Panc1 (cell line): Measurements from ENCODE around the gene CROCC2. TPM values are rescaled to one million over a fixed set of nuclear protein-coding genes. Genes with fewer than 3 reads are reported as not detected.

Source experiments
- ATAC-seq: fragments of 200-7000 bp; cut with Tn5 transposase; 2 replicates; pipeline ENCODE4 v1.9.1; 2020; ENCODE audit warnings: mild to moderate bottlenecking, moderate library complexity
- BruUV-seq: library from RNA; stranded (reverse); fragments of 400-500 nt; replicated peaks from 2 replicates; lab custom pipeline; 2021; lab: Mats Ljungman, UMichigan
- CTCF ChIA-PET: fragments of 300-600 bp; sonication (Branson Sonifier 250); formaldehyde crosslinking; loops from one replicate; lab custom pipeline; 2022; ENCODE audit warnings: antibody characterized with exemption; lab: Charles Lee
- POLR2A ChIA-PET: fragments of 300-600 bp; sonication (Branson Sonifier 250); formaldehyde crosslinking; loops from one replicate; lab custom pipeline; 2022; ENCODE audit warnings: antibody characterized with exemption; lab: Charles Lee
- DNase-seq: peaks from one replicate; pipeline ENCODE4 v3.0.0-alpha.2; 2010; ENCODE audit warnings: low read depth, low spot score
- H3K27ac ChIP-seq: 2 replicates; pipeline ENCODE4 v1.5.1; 2011; ENCODE audit warnings: mild to moderate bottlenecking, low read length, inconsistent platforms
- H3K27me3 ChIP-seq: fragments of 200-500 bp; sonication (Bioruptor generic); 2 replicates; pipeline ENCODE4 v1.6.0; 2014; ENCODE audit warnings: low read length, inconsistent platforms; ENCODE audit not compliant: control insufficient read depth, insufficient read depth
- H3K36me3 ChIP-seq: fragments of 200-500 bp; sonication (Bioruptor generic); 2 replicates; pipeline ENCODE4 v1.5.1; 2014; ENCODE audit warnings: inconsistent platforms, mild to moderate bottlenecking, low read length, moderate library complexity; ENCODE audit not compliant: control insufficient read depth, insufficient read depth
- H3K4me1 ChIP-seq: 2 replicates; pipeline ENCODE4 v1.5.1; 2011; ENCODE audit warnings: inconsistent platforms, mild to moderate bottlenecking, low read length, moderate library complexity; ENCODE audit not compliant: control insufficient read depth, insufficient read depth
- H3K4me3 ChIP-seq, 2 experiments: 2 replicates each; pipeline ENCODE4 v1.5.1; 2011 to 2012; ENCODE audit warnings: low read depth in 2 of 2, low read length in 2 of 2, mild to moderate bottlenecking in 2 of 2, inconsistent platforms in 1 of 2, moderate library complexity in 1 of 2
- H3K9me3 ChIP-seq: fragments of 200-500 bp; sonication (Bioruptor generic); 2 replicates; pipeline ENCODE4 v1.5.1; 2014; ENCODE audit warnings: low read depth, mild to moderate bottlenecking, inconsistent platforms, low read length, moderate library complexity; ENCODE audit not compliant: control insufficient read depth, insufficient read depth
- POLR2AphosphoS5 ChIP-seq: IDR thresholded peaks from 2 replicates; pipeline ENCODE4 v1.6.1; 2012; ENCODE audit warnings: mild to moderate bottlenecking, low read depth, low read length, moderate library complexity
- SIN3A ChIP-seq: IDR thresholded peaks from 2 replicates; pipeline ENCODE4 v1.6.1; 2012; ENCODE audit warnings: low read depth, mild to moderate bottlenecking, low read length, moderate library complexity, borderline replicate concordance; ENCODE audit not compliant: insufficient read depth
- TCF7L2 ChIP-seq: IDR thresholded peaks from 2 replicates; pipeline ENCODE4 v1.6.1; 2011; ENCODE audit warnings: mild to moderate bottlenecking, low read depth, low read length, inconsistent platforms
- in situ Hi-C: cut with HindIII; loops from 2 replicates; pipeline ENCODE4 v1.10.0; 2016; ENCODE audit warnings: low sequenced_read_pairs, low pct_unique_long_range_greater_than_20kb
- intact Hi-C: fragments of 100-400 bp; cut with micrococcal nuclease; formaldehyde crosslinking; loops from one replicate; pipeline ENCODE4 v1.10.0; 2022; ENCODE audit not compliant: unreplicated experiment
- total RNA-seq: library from RNA; stranded (reverse); gene quantifications from one replicate; pipeline ENCODE4 v1.2.1, GENCODE V29; 2021; ENCODE audit not compliant: unreplicated experiment
- TF ChIP-seq, protein P1 (sequence below): fragments of 450-650 bp; IDR thresholded peaks from 2 replicates; pipeline ENCODE4 v1.5.1; 2017; ENCODE audit warnings: mild to moderate bottlenecking
- TF ChIP-seq, protein P2 (sequence below), 2 experiments: IDR thresholded peaks; 2 replicates each; pipeline ENCODE4 v1.6.1; 2011 to 2012; ENCODE audit warnings: low read depth in 2 of 2, control low read depth in 1 of 2, low read length in 1 of 2, mild to moderate bottlenecking in 1 of 2, moderate library complexity in 1 of 2; ENCODE audit not compliant: insufficient read depth in 1 of 2

Gene CROCC2
- total RNA-seq, 1 experiment from 2014 or later = 0.23 TPM

DNA sequence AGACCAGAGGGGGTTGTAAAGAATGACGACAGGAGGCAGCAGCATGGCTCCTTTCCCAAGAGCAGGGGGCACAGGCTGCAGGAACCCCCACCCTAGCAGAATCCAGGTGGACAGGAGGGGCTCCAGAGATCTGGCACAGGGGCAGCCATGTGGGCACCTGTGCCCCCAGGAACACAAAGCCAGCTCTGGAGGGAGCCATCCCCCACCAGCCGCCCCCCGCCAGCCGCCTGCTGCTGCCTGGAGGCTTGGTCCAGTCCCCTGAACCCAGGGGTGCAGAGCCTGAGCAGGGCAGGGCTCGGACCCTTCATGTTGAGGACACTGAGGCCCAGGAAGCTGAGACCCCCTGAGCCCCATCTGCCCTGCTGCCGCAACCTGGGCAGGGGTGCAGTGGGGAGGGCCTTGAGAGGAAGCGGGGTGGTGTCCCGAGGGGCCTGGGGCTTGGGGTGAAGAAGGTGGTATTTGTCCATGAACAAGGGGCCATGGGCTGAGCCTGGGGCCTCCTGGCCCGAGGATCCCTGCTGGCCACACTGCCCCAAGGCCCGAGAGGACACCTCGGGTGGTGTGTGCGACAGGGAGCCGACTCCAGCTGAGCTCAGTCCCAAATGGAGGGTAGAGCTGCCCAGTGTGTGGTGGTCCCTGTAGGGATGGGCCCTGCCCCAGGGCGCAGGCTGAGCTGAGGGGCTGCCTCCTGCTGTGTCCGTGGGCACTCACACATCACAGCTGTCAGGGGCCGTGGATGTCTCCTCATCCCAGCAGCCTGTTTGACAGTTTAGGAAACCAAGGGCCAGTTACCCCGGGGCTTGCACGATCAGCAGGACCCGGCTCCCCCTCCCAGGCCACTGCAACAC lies 52.5 kb downstream of the CROCC2 start:
- POLR2A ChIA-PET = no interaction called here
- Histone ChIP-seq H3K4me3 (no peak overlapping the region), H3K9me3 (no peaks in the 10 kb centered on the region), H3K27me3 (no peaks in the 10 kb centered on the region), H3K36me3 (no peaks in the 10 kb centered on the region), H3K27ac (no peak overlapping the region), H3K4me1 (no peaks in the 10 kb centered on the region)
- DNase-seq (no peak), ATAC-seq (no peak)
- CTCF ChIA-PET = no interaction called here
- BruUV-seq = no TSS peak
- in situ Hi-C loops = no loop called here
- intact Hi-C loops = no loop called here
- TF ChIP-seq, protein P1, sequence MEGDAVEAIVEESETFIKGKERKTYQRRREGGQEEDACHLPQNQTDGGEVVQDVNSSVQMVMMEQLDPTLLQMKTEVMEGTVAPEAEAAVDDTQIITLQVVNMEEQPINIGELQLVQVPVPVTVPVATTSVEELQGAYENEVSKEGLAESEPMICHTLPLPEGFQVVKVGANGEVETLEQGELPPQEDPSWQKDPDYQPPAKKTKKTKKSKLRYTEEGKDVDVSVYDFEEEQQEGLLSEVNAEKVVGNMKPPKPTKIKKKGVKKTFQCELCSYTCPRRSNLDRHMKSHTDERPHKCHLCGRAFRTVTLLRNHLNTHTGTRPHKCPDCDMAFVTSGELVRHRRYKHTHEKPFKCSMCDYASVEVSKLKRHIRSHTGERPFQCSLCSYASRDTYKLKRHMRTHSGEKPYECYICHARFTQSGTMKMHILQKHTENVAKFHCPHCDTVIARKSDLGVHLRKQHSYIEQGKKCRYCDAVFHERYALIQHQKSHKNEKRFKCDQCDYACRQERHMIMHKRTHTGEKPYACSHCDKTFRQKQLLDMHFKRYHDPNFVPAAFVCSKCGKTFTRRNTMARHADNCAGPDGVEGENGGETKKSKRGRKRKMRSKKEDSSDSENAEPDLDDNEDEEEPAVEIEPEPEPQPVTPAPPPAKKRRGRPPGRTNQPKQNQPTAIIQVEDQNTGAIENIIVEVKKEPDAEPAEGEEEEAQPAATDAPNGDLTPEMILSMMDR = no peak
- no peak for TF ChIP-seq TCF7L2

DNA sequence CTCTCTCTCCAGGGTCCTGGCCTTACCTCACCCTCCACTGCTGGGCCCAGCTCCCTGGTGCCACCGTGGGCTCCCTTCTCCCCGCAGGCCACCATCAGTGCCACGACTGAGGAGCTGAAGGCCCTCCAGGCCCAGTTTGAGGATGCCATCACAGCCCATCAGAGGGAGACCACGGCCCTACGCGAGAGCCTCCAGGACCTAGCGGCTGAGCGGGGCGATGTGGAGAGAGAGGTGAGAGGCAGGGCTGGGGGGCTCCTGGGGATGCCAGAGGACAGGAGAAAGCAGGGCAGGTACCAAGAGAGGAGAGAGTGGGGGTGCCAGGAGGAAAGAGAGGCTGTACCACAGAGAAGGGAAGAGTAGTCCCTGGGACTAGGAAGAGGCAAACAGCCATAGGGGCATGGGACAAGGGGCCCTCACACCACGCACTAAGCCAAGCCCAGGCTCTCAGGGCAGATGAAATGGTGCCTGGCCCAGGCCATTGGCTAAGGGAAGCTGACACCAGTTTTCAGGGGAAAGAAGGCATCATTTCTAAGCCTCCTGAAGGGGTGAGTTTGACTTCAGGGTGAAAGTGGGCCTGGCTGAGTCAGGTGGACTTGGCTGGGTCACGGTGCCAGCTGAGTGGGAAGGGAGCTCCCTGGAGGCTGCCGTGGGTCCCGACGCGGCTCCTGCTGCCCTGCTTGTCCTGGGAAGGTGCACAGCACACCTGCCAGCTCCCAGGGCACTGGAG lies 53.2 kb downstream of the CROCC2 start:
- CTCF ChIA-PET = no interaction called here
- intact Hi-C loops = no loop called here

More for the DNA sequence above, 53.2 kb downstream of the CROCC2 start:
- POLR2A ChIA-PET = no interaction called here
- no peak for TF ChIP-seq POLR2AphosphoS5
- TF ChIP-seq, protein P1 = no peak
- no peak for TF ChIP-seq TCF7L2
- no peak for TF ChIP-seq SIN3A
- TF ChIP-seq, protein P2, sequence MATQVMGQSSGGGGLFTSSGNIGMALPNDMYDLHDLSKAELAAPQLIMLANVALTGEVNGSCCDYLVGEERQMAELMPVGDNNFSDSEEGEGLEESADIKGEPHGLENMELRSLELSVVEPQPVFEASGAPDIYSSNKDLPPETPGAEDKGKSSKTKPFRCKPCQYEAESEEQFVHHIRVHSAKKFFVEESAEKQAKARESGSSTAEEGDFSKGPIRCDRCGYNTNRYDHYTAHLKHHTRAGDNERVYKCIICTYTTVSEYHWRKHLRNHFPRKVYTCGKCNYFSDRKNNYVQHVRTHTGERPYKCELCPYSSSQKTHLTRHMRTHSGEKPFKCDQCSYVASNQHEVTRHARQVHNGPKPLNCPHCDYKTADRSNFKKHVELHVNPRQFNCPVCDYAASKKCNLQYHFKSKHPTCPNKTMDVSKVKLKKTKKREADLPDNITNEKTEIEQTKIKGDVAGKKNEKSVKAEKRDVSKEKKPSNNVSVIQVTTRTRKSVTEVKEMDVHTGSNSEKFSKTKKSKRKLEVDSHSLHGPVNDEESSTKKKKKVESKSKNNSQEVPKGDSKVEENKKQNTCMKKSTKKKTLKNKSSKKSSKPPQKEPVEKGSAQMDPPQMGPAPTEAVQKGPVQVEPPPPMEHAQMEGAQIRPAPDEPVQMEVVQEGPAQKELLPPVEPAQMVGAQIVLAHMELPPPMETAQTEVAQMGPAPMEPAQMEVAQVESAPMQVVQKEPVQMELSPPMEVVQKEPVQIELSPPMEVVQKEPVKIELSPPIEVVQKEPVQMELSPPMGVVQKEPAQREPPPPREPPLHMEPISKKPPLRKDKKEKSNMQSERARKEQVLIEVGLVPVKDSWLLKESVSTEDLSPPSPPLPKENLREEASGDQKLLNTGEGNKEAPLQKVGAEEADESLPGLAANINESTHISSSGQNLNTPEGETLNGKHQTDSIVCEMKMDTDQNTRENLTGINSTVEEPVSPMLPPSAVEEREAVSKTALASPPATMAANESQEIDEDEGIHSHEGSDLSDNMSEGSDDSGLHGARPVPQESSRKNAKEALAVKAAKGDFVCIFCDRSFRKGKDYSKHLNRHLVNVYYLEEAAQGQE (IDR thresholded peaks at IDR 0.05; ENCODE audit: insufficient read depth in 1 of 2, low read depth in 2 of 2, low read length in 1 of 2) = no peak
- no peak overlapping the region for H3K4me3 ChIP-seq
- no peaks in the 10 kb centered on the region for H3K4me1 ChIP-seq
- H3K27ac ChIP-seq = no peak overlapping the region
- ATAC-seq = no peak
- no peaks in the 10 kb centered on the region for H3K9me3 ChIP-seq
- no peaks in the 10 kb centered on the region for H3K36me3 ChIP-seq
- no peak for DNase-seq
- in situ Hi-C loops = no loop called here
- no TSS peak for BruUV-seq
- no peaks in the 10 kb centered on the region for H3K27me3 ChIP-seq
